Heart left ventricle (tissue), 13 donors: ENCODE measurements around the gene FAM83B.

Source experiments
- CTCF ChIP-seq, 12 donors: fragments of 200-600 bp; sonication (generic) in 4 of 12; IDR thresholded peaks; one replicate each; pipeline versions ENCODE4 v1.5.0 to v1.8.0; 2018 to 2022; ENCODE audit warnings: antibody characterized with exemption in 12 of 12, mild to moderate bottlenecking in 5 of 12
- POLR2A ChIP-seq, 2 donors: fragments of 450-650 bp; IDR thresholded peaks; one replicate each; pipeline ENCODE4 v1.6.1; 2017; ENCODE audit warnings: antibody characterized with exemption in 2 of 2, mild to moderate bottlenecking in 2 of 2, moderate library complexity in 2 of 2
- donor health status: ischemic (EF 13 %, LVEDD 7.1; RV severe dilation, severe dysfunction).
- donor health status: DM: no; HTN: yes; CAD: no.
- donor health status: DM: no; HTN: no; CAD: no.
- donor health status: ischemic (EF 25% LVEDD 6.9; RV normal size, moderate dysfunction).
- donor health status: ischemic (EF 25% LVEDD 5.7; RV mildly dilated, moderate dysfunction).
- donor health status: ischemic (EF 35%, LVEDD 5.7; RV mildly dilated, moderate dysfunction).
- donor health status: nonischemic (EF 11% LVEDD 7.7; RV severe dilation, severe dysfunction).
- donor health status: DM: yes; HTN: yes; CAD: no.
- donor health status: PGD.
- donor health status: ischemic (EF 29% LVEDD 5.4; RV normal size, mild dysfunction).
- donor health status: nonischemic (EF 23%, LVEDD 6.1; RV moderate dilation, normal function).

GRCh38 chr6:54958446-54958845 lies 111.9 kb downstream of the FAM83B start:
- TF ChIP-seq CTCF (IDR thresholded peaks at IDR 0.05) (no peak), POLR2A (IDR thresholded peaks at IDR 0.05) (no peak)
